T-cell (primary cell): Measurements from ENCODE around the gene RTN4RL2. TPM values are rescaled to one million over a fixed set of nuclear protein-coding genes. Genes with fewer than 3 reads are reported as not detected.

ENCODE experiments used
- ATAC-seq, 4 experiments: fragments of 200-7000 bp in 3 of 4; fragments of 150-1000 bp in 1 of 4; cut with Tn5 transposase; replicated peaks in 1 of 4; 1 replicate in 3 of 4; 2 replicates in 1 of 4; pipeline ENCODE4 v1.10.0; 2021; ENCODE audit warnings: moderate library complexity in 3 of 4, mild to moderate bottlenecking in 2 of 4, moderate number of reproducible peaks in 1 of 4
- CTCF ChIA-PET, 2 donors: fragments of 300-600 bp; sonication (Branson Sonifier 250); formaldehyde crosslinking; loops; one replicate each; lab custom pipeline; 2022; ENCODE audit warnings: antibody characterized with exemption in 2 of 2; lab: Charles Lee
- POLR2A ChIA-PET, 2 donors: fragments of 300-600 bp; sonication (Branson Sonifier 250); formaldehyde crosslinking; loops; one replicate each; lab custom pipeline; 2022; ENCODE audit warnings: antibody characterized with exemption in 2 of 2; lab: Charles Lee
- DNase-seq, 35 experiments: peaks; one replicate each; pipeline versions ENCODE4 v3.0.0 to v3.0.0-alpha.2; 2013 to 2023
- H3K27ac ChIP-seq: one replicate; pipeline ENCODE4 v1.5.1; 2013; ENCODE audit warnings: low read length
- H3K27me3 ChIP-seq, 2 experiments: replicated peaks in 1 of 2; 1 replicate in 1 of 2; 2 replicates in 1 of 2; pipeline versions ENCODE4 v1.6.1 to v1.7.0; 2013; ENCODE audit warnings: low read length in 1 of 2, mixed read lengths in 1 of 2; ENCODE audit not compliant: control insufficient read depth in 2 of 2, insufficient read depth in 2 of 2; ENCODE audit errors: extremely low read depth in 1 of 2
- H3K36me3 ChIP-seq, 2 donors: 1 replicate in 1 of 2; 2 replicates in 1 of 2; pipeline versions ENCODE4 v1.6.1 to v1.7.0; 2013; ENCODE audit warnings: low read length in 1 of 2; ENCODE audit not compliant: control insufficient read depth in 2 of 2, insufficient read depth in 1 of 2; ENCODE audit errors: extremely low read depth in 1 of 2
- H3K4me1 ChIP-seq, 2 experiments: 1 replicate in 1 of 2; 2 replicates in 1 of 2; pipeline versions ENCODE4 v1.6.1 to v1.7.0; 2013; ENCODE audit warnings: low read length in 2 of 2, mixed read lengths in 1 of 2; ENCODE audit not compliant: insufficient read depth in 2 of 2, control insufficient read depth in 1 of 2; ENCODE audit errors: extremely low read depth in 1 of 2
- H3K4me3 ChIP-seq, 2 donors: 1 replicate in 1 of 2; 2 replicates in 1 of 2; pipeline versions ENCODE4 v1.5.1 to v1.7.0; 2013; ENCODE audit warnings: mild to moderate bottlenecking in 2 of 2, low read length in 1 of 2, moderate library complexity in 1 of 2; ENCODE audit not compliant: control insufficient read depth in 1 of 2; ENCODE audit errors: extremely low read depth in 1 of 2
- H3K9me3 ChIP-seq: 2 replicates; pipeline ENCODE4 v1.7.0; 2013
- H3K27ac Mint-ChIP-seq, 2 donors: one replicate each; pipeline ENCODE4 v1.8.0; 2020 to 2021; ENCODE audit warnings: mild to moderate bottlenecking in 2 of 2, mixed read lengths in 2 of 2
- H3K27me3 Mint-ChIP-seq, 2 donors: one replicate each; pipeline ENCODE4 v1.8.0; 2021 to 2022; ENCODE audit warnings: mixed read lengths in 2 of 2
- H3K36me3 Mint-ChIP-seq: one replicate; pipeline ENCODE4 v1.8.0; 2021; ENCODE audit warnings: mixed read lengths
- H3K4me1 Mint-ChIP-seq, 3 donors: one replicate each; pipeline ENCODE4 v1.8.0; 2020 to 2022; ENCODE audit warnings: mixed read lengths in 3 of 3, mild to moderate bottlenecking in 1 of 3
- H3K4me3 Mint-ChIP-seq, 3 donors: one replicate each; pipeline ENCODE4 v1.8.0; 2020 to 2022; ENCODE audit warnings: mild to moderate bottlenecking in 3 of 3, mixed read lengths in 3 of 3, moderate library complexity in 3 of 3
- H3K9me3 Mint-ChIP-seq, 3 donors: one replicate each; pipeline ENCODE4 v1.8.0; 2020 to 2022; ENCODE audit warnings: mixed read lengths in 3 of 3
- WGBS: methylation state at CpG from one replicate; pipeline ENCODE4 v1.1.5; 2013; ENCODE audit warnings: missing lambda C conversion rate; ENCODE audit not compliant: insufficient coverage; 5-methylcytosine and 5-hydroxymethylcytosine counted together
- total RNA-seq, 35 experiments: library from RNA in 6 of 35; stranded (reverse) in 6 of 35; fragments of 120-200 nt in 1 of 35; gene quantifications; one replicate each; pipeline versions ENCODE4 v1.2.1 to v1.2.4 and lab custom pipeline; 2013 to 2026

Gene RTN4RL2
- total RNA-seq, 5 donors from 2014 or later (not counting 1 experiment from before 2014, with no cell fraction given) = 0.15 to 1.1 (median 0.29) TPM

DNA sequence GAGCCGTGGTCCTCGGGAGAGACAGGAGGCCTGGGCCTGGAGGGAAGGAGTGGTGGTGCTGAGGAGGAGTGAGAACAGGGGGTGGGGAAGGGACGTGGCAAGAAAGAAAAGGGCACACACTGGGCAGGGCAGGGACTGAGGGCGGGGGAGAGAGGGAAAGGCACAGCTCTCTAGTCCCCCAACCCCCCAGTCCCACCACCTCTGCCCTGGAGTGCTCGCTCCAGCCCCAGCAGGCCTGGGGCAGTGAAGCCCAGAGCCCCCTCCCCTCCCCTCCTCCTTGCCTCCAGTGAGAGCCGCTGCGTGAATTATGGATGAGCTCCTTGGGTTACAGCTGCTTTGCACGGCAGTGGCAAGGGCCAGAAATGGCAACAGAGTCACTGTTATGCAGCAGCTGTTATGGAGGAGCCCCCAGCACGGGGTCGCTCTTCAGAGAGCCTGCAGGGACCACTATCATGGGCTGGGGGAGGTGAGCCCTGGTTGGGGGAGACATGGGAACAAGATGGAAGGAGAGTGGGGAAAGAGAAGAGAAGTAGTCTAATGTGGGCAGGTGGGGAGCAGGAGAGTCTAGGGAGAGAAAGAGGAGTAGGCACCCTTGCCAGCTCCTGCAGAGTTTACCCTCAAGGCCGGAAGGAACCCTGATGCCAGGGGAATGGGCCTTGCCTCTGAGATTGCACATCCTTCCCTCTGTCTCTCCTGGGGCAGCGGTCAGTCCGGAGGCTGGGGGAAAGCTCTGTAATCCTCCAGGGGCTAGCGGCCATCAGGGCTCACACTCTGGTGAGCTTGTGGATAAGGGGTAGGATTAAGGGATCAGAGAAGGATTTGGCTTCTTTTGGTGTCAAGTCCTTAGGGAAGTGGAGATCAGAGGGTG, 3.6 kb downstream of the RTN4RL2 start:
- H3K27me3 Mint-ChIP-seq = peaks cover 17 to 27% of the 10 kb centered on the region in 2 donors
- Histone ChIP-seq H3K9me3 (no peaks in the 10 kb centered on the region), H3K27ac (no peak overlapping the region), H3K36me3 (no peaks in the 10 kb centered on the region), H3K4me1 (peaks cover 11 to 24% of the 10 kb centered on the region in 2 experiments), H3K4me3 (no peak overlapping the region), H3K27me3 (peaks cover 3 to 46% of the 10 kb centered on the region in 2 experiments)
- 81% methylated on average over 10 of the region's 14 CpGs for WGBS
- peaks cover 9 to 24% (median 20%) of the 10 kb centered on the region in 3 donors for H3K4me1 Mint-ChIP-seq
- ATAC-seq (no peak), DNase-seq (no peak)
- no peak overlapping the region for H3K27ac Mint-ChIP-seq
- CTCF ChIA-PET = interaction anchor here (0.6 to 1.1 kb wide), 4 partner anchors 14 to 1288 kb away, joined by 3 read pairs; no protein-coding TSS in a partner anchor
- H3K4me3 Mint-ChIP-seq = no peak overlapping the region
- no peaks in the 10 kb centered on the region for H3K9me3 Mint-ChIP-seq
- POLR2A ChIA-PET = no interaction called here
- no peaks in the 10 kb centered on the region for H3K36me3 Mint-ChIP-seq

- H3K4me3 ChIP-seq = no peak overlapping the region
- Mint-ChIP-seq H3K4me3 (no peak overlapping the region), H3K4me1 (peaks cover 5 to 18% (median 13%) of the 10 kb centered on the region in 3 donors), H3K27me3 (peaks cover 12 to 21% of the 10 kb centered on the region in 2 donors), H3K36me3 (no peaks in the 10 kb centered on the region), H3K27ac (no peak overlapping the region), H3K9me3 (no peaks in the 10 kb centered on the region)
- 69% methylated on average over 26 of the region's 30 CpGs for WGBS
- H3K27me3 ChIP-seq = peaks cover 2 to 39% of the 10 kb centered on the region in 2 experiments
- H3K9me3 ChIP-seq = no peaks in the 10 kb centered on the region
- POLR2A ChIA-PET = no interaction called here
- DNase-seq (no peak), ATAC-seq (no peak)
- H3K36me3 ChIP-seq = no peaks in the 10 kb centered on the region
- CTCF ChIA-PET = interaction anchor here (0.7 to 1.1 kb wide), 2 partner anchors 29 to 1287 kb away, joined by 3 read pairs; no protein-coding TSS in a partner anchor
- H3K4me1 ChIP-seq = peaks cover 4 to 17% of the 10 kb centered on the region in 2 experiments
- H3K27ac ChIP-seq = no peak overlapping the region
These were observed 4.3 kb downstream of the RTN4RL2 start for GRCh38 chr11:57464539-57465181.

DNA sequence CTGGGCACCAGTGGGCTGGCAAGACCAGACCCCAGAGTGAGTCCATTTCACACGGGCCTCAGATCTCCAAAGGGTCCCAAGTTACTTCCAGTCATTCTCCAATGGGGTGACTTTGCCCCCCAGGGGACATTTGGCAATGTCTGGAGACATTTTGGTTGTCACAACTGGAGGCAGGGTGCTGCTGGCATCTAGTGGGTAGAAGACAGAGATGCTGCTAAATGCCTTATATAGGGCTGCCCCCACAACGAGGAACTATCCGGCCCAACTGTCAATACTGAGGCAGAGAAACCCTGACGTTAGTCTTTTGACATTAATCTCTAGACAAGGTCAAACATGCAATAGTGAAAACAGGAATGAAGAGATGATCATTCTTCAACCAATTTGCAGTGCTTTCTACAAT, 6.4 kb downstream of the RTN4RL2 start:
- H3K4me3 Mint-ChIP-seq = no peak overlapping the region
- no peak overlapping the region for H3K4me3 ChIP-seq
- 80% methylated on average over 1 of the region's 4 CpGs for WGBS
- H3K27me3 ChIP-seq = peaks cover 0 to 20% of the 10 kb centered on the region in 2 experiments
- H3K36me3 Mint-ChIP-seq = no peaks in the 10 kb centered on the region
- no peaks in the 10 kb centered on the region for H3K36me3 ChIP-seq
- no peak for DNase-seq
- no peaks in the 10 kb centered on the region for H3K9me3 Mint-ChIP-seq
- no peaks in the 10 kb centered on the region for H3K9me3 ChIP-seq
- no peak for ATAC-seq
- ChIA-PET CTCF (no interaction called here), POLR2A (no interaction called here)
- H3K4me1 Mint-ChIP-seq = peaks cover 0 to 7% (median 7%) of the 10 kb centered on the region in 3 donors
- peaks cover 2 to 20% of the 10 kb centered on the region in 2 donors for H3K27me3 Mint-ChIP-seq
- H3K27ac Mint-ChIP-seq = no peak overlapping the region
- no peak overlapping the region for H3K27ac ChIP-seq
- H3K4me1 ChIP-seq = peaks cover 0 to 3% of the 10 kb centered on the region in 2 experiments

GRCh38 chr11:57467508-57468157, 7.3 kb downstream of the RTN4RL2 start:
- 87% methylated on average over 23 of the region's 23 CpGs for WGBS
- Mint-ChIP-seq H3K36me3 (no peaks in the 10 kb centered on the region), H3K27ac (no peak overlapping the region), H3K27me3 (peaks cover 0 to 17% of the 10 kb centered on the region in 2 donors), H3K4me1 (peaks cover 0 to 7% (median 4%) of the 10 kb centered on the region in 3 donors), H3K4me3 (no peak overlapping the region), H3K9me3 (no peaks in the 10 kb centered on the region)
- H3K9me3 ChIP-seq = no peaks in the 10 kb centered on the region
- no peak for ATAC-seq
- no peaks in the 10 kb centered on the region for H3K4me1 ChIP-seq
- ChIA-PET POLR2A (no interaction called here), CTCF (interaction anchor here in 1 of 2 donors (0.6 to 0.9 kb wide), 2 partner anchors 10 to 26 kb away, joined by 3 to 5 read pairs; no protein-coding TSS in a partner anchor)
- H3K4me3 ChIP-seq = no peak overlapping the region
- DNase-seq = no peak
- H3K36me3 ChIP-seq = no peaks in the 10 kb centered on the region
- H3K27me3 ChIP-seq = peaks cover 0 to 11% of the 10 kb centered on the region in 2 experiments
- no peak overlapping the region for H3K27ac ChIP-seq

DNA sequence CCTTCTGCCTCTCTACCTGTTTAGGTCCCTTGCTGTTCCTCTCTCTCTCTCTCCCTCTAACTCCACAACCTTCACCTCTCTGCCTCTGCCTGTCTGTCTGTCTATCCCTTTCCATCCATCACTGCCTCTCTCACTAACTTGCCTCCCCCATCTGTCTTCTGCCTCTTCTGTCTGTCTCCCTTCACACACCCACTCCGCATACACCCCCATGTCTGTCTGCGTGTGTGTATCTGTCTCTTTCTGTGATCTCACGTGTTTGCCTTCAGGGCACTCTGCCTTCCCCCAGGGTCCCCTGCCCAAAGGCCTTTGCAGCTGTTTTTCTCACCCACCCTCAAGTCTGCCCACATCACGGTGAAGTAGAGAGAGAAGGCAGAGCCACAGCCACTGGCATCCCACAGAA, 7.9 kb downstream of the RTN4RL2 start:
- ATAC-seq (no peak), DNase-seq (no peak)
- no peak overlapping the region for H3K4me3 ChIP-seq
- no peaks in the 10 kb centered on the region for H3K36me3 Mint-ChIP-seq
- no peaks in the 10 kb centered on the region for H3K9me3 ChIP-seq
- H3K27me3 ChIP-seq = peaks cover 0 to 11% of the 10 kb centered on the region in 2 experiments
- no peak overlapping the region for H3K4me3 Mint-ChIP-seq
- no peaks in the 10 kb centered on the region for H3K36me3 ChIP-seq
- POLR2A ChIA-PET = no interaction called here
- 53% methylated on average over 3 of the region's 4 CpGs for WGBS
- CTCF ChIA-PET = interaction anchor here in 1 of 2 donors (0.9 kb wide), 1 partner anchor 25 kb away, joined by 3 read pairs; no protein-coding TSS in a partner anchor
- H3K4me1 Mint-ChIP-seq = peaks cover 4 to 11% (median 4%) of the 10 kb centered on the region in 3 donors
- no peaks in the 10 kb centered on the region for H3K9me3 Mint-ChIP-seq
- no peak overlapping the region for H3K27ac ChIP-seq
- peaks cover 0 to 18% of the 10 kb centered on the region in 2 donors for H3K27me3 Mint-ChIP-seq
- H3K4me1 ChIP-seq = no peaks in the 10 kb centered on the region
- H3K27ac Mint-ChIP-seq = no peak overlapping the region

GRCh38 chr11:57469268-57469667, 8.9 kb downstream of the RTN4RL2 start:
- CTCF ChIA-PET = interaction anchor here in 1 of 2 donors (1.0 kb wide), 1 partner anchor 11 kb away, joined by 3 read pairs; no protein-coding TSS in a partner anchor
- H3K36me3 Mint-ChIP-seq = no peaks in the 10 kb centered on the region

More at GRCh38 chr11:57469268-57469667, 8.9 kb downstream of the RTN4RL2 start:
- peaks cover 0 to 14% of the 10 kb centered on the region in 2 experiments for H3K27me3 ChIP-seq
- POLR2A ChIA-PET = no interaction called here
- no peaks in the 10 kb centered on the region for H3K9me3 Mint-ChIP-seq
- no peaks in the 10 kb centered on the region for H3K36me3 ChIP-seq
- ATAC-seq (no peak), DNase-seq (no peak)
- peaks cover 0 to 9% of the 10 kb centered on the region in 2 experiments for H3K4me1 ChIP-seq
- peaks cover 0 to 23% of the 10 kb centered on the region in 2 donors for H3K27me3 Mint-ChIP-seq
- no peak overlapping the region for H3K27ac Mint-ChIP-seq
- WGBS = 100% methylated on average over 1 of the region's 5 CpGs
- H3K4me3 Mint-ChIP-seq = no peak overlapping the region
- no peaks in the 10 kb centered on the region for H3K9me3 ChIP-seq
- no peak overlapping the region for H3K4me3 ChIP-seq
- H3K4me1 Mint-ChIP-seq = peaks cover 10 to 21% (median 13%) of the 10 kb centered on the region in 3 donors
- no peak overlapping the region for H3K27ac ChIP-seq
